MCF 10A (cell line): ENCODE results near the gene PRDX4. TPM values are rescaled to one million over a fixed set of nuclear protein-coding genes. Genes with fewer than 3 reads are reported as not detected.

Experiments
- BruUV-seq: library from RNA; stranded (reverse); fragments of 400-500 nt; replicated peaks from 2 replicates; lab custom pipeline; 2021; lab: Mats Ljungman, UMichigan
- CTCF ChIA-PET: fragments of 300-600 bp; sonication (Branson Sonifier 250); formaldehyde crosslinking; extraction: SDS; loops from one replicate; lab custom pipeline; 2021; ENCODE audit warnings: antibody characterized with exemption, inconsistent platforms; lab: Yijun Ruan, JAX
- POLR2A ChIA-PET: fragments of 300-600, 350-650 bp; sonication (Branson Sonifier 250); formaldehyde crosslinking; extraction: SDS; loops from one replicate; lab custom pipeline; 2020; ENCODE audit warnings: antibody characterized with exemption, inconsistent platforms; lab: Yijun Ruan, JAX
- DNase-seq: peaks from one replicate; pipeline ENCODE4 v3.0.0-alpha.2; 2018; ENCODE audit not compliant: unreplicated experiment
- H3K27ac Mint-ChIP-seq: one replicate; pipeline ENCODE4 v1.8.0; 2022; ENCODE audit warnings: mild to moderate bottlenecking, low read depth, mixed read lengths; ENCODE audit not compliant: unreplicated experiment
- H3K27me3 Mint-ChIP-seq: one replicate; pipeline ENCODE4 v1.8.0; 2022; ENCODE audit warnings: mixed read lengths; ENCODE audit not compliant: insufficient read depth, unreplicated experiment
- H3K36me3 Mint-ChIP-seq: one replicate; pipeline ENCODE4 v1.8.0; 2022; ENCODE audit warnings: mild to moderate bottlenecking, moderate library complexity, mixed read lengths; ENCODE audit not compliant: insufficient read depth, unreplicated experiment
- H3K4me1 Mint-ChIP-seq: one replicate; pipeline ENCODE4 v1.8.0; 2022; ENCODE audit warnings: mixed read lengths; ENCODE audit not compliant: insufficient read depth, unreplicated experiment
- H3K4me3 Mint-ChIP-seq: one replicate; pipeline ENCODE4 v1.8.0; 2022; ENCODE audit warnings: mild to moderate bottlenecking, moderate library complexity, mixed read lengths; ENCODE audit not compliant: unreplicated experiment
- H3K9me3 Mint-ChIP-seq: one replicate; pipeline ENCODE4 v1.8.0; 2022; ENCODE audit warnings: mixed read lengths; ENCODE audit not compliant: unreplicated experiment
- CTCF ChIP-seq: fragments of 200-600 bp; IDR thresholded peaks from one replicate; pipeline ENCODE4 v1.8.0; 2022; ENCODE audit warnings: antibody characterized with exemption, mild to moderate bottlenecking; ENCODE audit not compliant: unreplicated experiment
- intact Hi-C: fragments of 100-400 bp; cut with micrococcal nuclease; formaldehyde crosslinking; loops from 2 replicates; pipeline ENCODE4 v1.14.1; 2022
- total RNA-seq: library from RNA; stranded (reverse); gene quantifications from 2 replicates; pipeline ENCODE4 v1.2.3, GENCODE V29; 2022

PRDX4 gene
- total RNA-seq, 1 experiment from 2014 or later: 134 TPM

- CTCF ChIA-PET: interaction anchor here (0.7 to 2.0 kb wide), 2 partner anchors 112 to 173 kb away, joined by 3 to 8 read pairs; no protein-coding TSS in a partner anchor
- TF ChIP-seq CTCF: no peak
- POLR2A ChIA-PET: no interaction called here
- Mint-ChIP-seq H3K9me3 (no peaks in the 10 kb centered on the region), H3K4me3 (no peak overlapping the region), H3K36me3 (peaks cover 40% of the 10 kb centered on the region), H3K4me1 (peaks cover 5% of the 10 kb centered on the region), H3K27me3 (peaks cover 45% of the 10 kb centered on the region), H3K27ac (no peak overlapping the region)
- intact Hi-C loops: no loop called here
- no TSS peak for BruUV-seq
- DNase-seq: no peak
Observed at GRCh38 chrX:23729214-23729613, 61.9 kb downstream of the PRDX4 start.

GRCh38 chrX:23731951-23732350 is 64.7 kb downstream of the PRDX4 start:
- H3K27ac Mint-ChIP-seq: no peak overlapping the region
- intact Hi-C loops: no loop called here
- peaks cover 5% of the 10 kb centered on the region for H3K4me1 Mint-ChIP-seq
- BruUV-seq: no TSS peak
- no peak overlapping the region for H3K4me3 Mint-ChIP-seq
- peaks cover 33% of the 10 kb centered on the region for H3K27me3 Mint-ChIP-seq
- ChIA-PET CTCF (no interaction called here), POLR2A (interaction anchor here (0.9 kb wide), 1 partner anchor 10 kb away, joined by 3 read pairs; no protein-coding TSS in a partner anchor)
- TF ChIP-seq CTCF: no peak
- no peaks in the 10 kb centered on the region for H3K9me3 Mint-ChIP-seq
- peaks cover 29% of the 10 kb centered on the region for H3K36me3 Mint-ChIP-seq
- no peak for DNase-seq

- no peak for TF ChIP-seq CTCF
Observed at GRCh38 chrX:23732704-23733103, 65.4 kb downstream of the PRDX4 start.

More at GRCh38 chrX:23732704-23733103, 65.4 kb downstream of the PRDX4 start:
- ChIA-PET POLR2A (no interaction called here), CTCF (no interaction called here)
- H3K4me3 Mint-ChIP-seq: no peak overlapping the region
- no TSS peak for BruUV-seq
- intact Hi-C loops: no loop called here
- H3K36me3 Mint-ChIP-seq: peaks cover 22% of the 10 kb centered on the region
- no peak overlapping the region for H3K27ac Mint-ChIP-seq
- no peak for DNase-seq
- no peaks in the 10 kb centered on the region for H3K9me3 Mint-ChIP-seq
- H3K4me1 Mint-ChIP-seq: peaks cover 5% of the 10 kb centered on the region
- H3K27me3 Mint-ChIP-seq: peaks cover 33% of the 10 kb centered on the region

Other genes with a start within 250 kb of the PRDX4 start
- gene ACOT9, start 75.8 kb downstream of the PRDX4 start, total RNA-seq: 71.9 and 83.9 TPM in 2 replicates
- gene SAT1, start 115.7 kb downstream of the PRDX4 start, total RNA-seq: 582 and 687 TPM in 2 replicates
- 35.9 and 37.2 TPM in 2 replicates for gene APOO, start 240.4 kb downstream of the PRDX4 start, total RNA-seq
- gene CXorf58, start 240.5 kb downstream of the PRDX4 start, total RNA-seq: not detected in 2 replicates